Erythroblast (primary cell): ENCODE results near the gene ITPR2.

Source experiments
- DNase-seq, 2 experiments: peaks; one replicate each; lab custom pipeline; 2025; lab: John Stamatoyannopoulos, UW
- GATA1 ChIP-seq: IDR thresholded peaks from 2 replicates; pipeline ENCODE4 v1.6.1; 2011; ENCODE audit warnings: low read depth, mild to moderate bottlenecking, control low read depth, low read length, moderate library complexity
- POLR2A ChIP-seq: IDR thresholded peaks from 2 replicates; pipeline ENCODE4 v1.6.1; 2011; ENCODE audit warnings: mild to moderate bottlenecking, low read length

ITPR2 gene

DNA sequence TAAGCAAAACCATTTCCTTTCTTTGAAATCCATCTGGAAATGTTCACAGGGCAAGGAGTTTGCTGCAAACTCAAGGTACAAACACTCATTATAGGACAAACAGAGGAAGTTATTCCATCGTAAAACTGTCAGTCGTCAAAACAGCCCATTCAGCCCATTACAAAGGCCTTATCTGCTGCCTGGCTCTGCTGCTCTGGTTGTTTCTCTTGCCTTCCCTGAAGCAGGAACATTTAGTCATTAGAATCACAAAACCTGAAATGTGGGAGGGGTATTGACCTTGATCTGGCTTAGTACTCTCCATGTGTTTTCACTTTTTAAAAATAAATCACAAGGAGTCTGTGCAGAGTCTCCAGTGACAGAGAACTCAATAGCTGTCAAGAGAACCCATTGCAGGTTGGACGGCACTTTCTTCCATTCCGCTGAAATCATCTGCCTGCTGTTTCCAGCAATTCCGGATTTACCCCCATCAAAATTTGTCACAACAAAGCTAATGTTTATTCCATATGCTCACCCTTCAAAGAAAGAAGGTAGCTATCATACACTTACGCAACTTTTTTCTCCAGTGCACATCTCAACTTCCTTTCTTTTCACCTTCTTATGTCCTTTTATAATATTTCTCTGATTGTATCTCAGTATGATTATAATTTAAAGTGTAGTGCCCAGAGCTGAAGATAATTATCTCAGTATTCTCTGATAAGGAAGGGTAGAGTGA, 24.6 kb upstream of the ITPR2 start:
- DNase-seq = no peak
- no peak for TF ChIP-seq POLR2A
- no peak for TF ChIP-seq GATA1

DNA sequence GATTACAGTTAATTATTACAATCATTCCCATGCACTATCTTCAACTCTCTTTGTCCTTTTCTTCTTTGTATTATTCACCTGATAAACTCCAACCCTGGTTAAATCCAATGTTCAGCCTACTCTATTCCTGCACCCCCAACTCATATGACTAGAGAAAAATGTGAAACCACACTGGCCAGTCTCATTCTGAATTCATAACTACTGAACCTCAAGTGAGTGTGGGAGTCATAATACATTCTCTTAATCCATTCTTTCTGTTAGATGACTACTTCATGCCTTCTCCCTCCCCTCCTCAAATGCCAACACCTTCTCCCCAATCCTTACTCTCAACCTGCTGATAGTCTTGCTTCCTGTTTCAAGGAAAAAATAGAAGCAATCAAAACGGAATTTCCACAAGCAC, 22.3 kb upstream of the ITPR2 start:
- no peak for DNase-seq
- no peak for TF ChIP-seq GATA1

DNA sequence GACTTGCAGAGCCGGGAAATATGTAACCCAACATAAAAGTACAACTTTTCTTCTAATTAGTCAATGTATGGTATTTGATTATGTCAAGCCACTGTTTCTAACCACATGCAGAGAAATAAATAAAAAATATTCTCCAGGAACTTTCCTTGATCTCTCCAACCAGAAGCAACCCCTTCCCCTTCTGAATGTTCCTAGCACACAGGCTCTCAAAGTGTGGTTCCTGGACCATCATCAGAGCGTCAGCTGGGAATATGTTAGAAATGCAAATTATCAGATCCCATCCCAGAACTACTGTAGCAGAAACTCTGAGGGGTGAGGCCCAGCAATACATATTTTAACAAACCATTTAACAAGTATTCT, 21.0 kb upstream of the ITPR2 start:
- no peak for DNase-seq
- TF ChIP-seq GATA1 (no peak), POLR2A (no peak)

DNA sequence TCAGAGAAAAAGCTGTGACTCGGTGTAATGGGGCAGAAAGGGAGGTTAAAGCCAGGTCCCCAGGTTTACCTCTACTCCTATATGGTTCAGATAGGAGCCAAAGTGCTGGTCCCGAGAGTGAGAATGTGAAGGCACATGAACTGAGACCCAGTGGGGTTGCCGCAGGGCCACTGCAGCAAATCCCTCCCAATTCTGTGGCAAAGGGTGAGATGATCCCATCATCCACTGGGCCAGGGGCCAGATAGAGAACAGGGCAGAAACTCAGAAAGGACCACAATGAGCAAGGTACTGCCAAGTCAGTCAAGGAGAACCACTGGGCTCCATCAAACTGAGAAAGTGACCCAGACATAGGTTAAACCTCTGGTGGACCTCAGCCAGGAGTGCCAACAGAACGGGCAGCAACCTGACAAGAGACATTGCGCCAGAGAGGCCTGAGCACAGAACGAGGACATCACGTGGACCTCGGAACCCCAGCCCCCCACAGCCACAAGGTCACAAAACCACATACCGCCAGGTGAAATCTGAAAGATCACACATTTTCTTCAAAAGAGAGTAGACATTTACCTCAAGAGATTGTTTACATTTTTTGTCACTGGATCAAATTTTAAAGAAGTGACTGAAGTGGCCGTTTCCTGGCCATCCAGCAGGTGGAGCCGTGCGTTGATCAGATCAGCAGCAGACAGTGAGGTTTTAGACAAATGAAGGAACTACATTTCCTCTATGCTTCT, 20.5 kb upstream of the ITPR2 start:
- peak; percentile 75 to 83 for DNase-seq
- TF ChIP-seq POLR2A (no peak), GATA1 (no peak)

DNA sequence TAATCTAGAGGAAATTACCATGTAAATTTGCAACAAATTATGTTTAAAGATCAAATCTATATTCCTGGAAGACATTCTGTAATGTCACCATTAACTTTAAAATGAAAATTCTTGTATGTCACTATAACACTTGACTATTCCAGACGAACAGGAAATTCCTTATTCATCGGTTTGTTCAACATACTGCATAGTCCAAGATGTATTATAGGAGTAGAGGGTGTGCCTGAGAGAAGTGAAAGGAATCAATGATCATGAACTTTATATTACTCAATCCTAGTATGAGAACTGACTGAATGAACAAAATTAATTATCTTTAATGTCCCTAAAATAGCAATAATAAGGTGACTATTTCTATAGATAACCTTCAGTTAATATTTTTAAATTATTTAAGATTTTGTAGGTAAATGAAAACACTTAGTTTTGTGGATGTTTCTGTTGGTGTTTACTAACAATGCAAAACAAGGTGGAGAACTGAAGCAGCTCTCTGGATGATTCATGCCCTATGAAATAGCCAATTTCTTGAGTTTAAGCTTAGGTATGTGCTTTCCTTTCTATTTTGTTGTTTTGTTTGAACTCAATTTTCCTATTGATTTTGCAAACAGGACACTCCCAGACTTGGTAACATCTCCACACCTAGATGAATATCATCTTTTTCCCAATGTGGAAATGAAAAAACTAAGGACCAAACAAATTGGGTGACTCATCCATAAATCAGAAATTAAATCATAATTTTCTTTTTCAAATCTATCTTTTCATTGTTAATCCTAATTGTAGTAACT, 18.2 kb upstream of the ITPR2 start:
- TF ChIP-seq GATA1 (no peak), POLR2A (no peak)
- no peak for DNase-seq

DNA sequence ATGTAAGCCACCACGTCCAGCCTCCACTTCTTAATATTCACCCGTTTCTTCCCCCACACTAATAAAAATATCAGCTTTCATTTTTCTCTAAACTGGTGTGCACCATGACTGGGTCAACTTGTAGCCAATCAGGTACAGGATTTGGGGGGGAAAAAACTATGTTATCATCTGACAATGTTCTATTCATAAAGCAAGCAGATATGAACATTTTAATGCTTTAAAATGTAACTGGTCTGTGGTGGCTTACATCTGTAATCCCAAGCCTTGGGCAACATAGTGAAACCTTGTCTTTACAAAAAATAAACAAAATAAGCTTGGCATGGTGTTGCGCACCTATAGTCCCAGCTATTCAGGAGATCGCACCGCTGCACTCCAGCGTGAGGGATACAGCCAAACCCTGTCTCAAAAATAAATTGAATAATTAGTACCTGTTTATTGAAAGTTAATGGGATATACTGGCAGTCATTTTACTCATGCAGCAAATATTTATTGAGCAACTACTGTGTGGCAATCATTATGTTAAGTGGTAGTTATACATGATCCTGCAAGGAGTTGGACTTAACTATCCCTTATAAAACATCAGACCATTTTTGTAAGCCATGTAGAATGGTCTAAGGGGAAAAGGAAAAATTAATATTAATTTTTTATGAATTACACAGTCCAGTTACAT, 15.3 kb upstream of the ITPR2 start:
- DNase-seq = no peak
- TF ChIP-seq GATA1 (no peak), POLR2A (no peak)

DNA sequence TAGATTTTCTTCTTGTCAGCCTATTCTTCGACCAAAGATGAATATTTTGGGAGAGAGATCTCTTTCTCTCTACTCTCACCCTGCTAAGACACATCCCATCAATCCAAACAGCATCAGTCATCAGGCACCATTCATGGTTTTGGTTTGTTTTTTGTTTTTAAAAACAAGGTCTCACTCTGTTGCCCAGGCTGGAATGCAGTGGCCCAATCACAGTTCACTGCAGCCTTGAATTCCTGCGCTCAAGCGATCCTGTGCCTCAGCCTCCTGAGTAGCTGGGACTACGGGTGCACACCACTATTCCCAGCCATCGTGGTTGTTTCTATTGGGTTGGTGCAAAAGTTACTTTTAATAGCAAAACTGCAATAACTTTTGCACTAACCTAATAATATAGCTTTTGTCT, 14.4 kb upstream of the ITPR2 start:
- TF ChIP-seq GATA1 = no peak
- TF ChIP-seq POLR2A = no peak
- DNase-seq = no peak

DNA sequence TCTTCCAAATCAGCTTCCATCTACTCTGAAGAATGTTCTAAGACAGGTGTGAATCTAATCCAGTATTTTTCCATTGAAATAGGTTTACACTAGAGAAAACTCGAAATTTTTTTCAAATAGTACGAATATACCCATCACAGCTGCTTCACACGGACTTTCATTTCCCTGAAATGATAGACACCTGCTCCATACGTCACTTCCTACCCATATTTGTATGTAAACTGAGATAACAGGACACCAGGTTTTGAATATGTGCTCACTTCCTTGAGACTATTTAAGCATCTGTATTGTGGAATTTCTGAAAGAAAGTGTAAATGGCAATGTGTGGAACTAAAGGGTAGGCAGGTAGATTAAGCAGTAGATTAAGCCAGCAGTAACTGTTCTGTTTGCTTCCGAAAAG, 13.4 kb upstream of the ITPR2 start:
- DNase-seq = peak; percentile 47 to 51

DNA sequence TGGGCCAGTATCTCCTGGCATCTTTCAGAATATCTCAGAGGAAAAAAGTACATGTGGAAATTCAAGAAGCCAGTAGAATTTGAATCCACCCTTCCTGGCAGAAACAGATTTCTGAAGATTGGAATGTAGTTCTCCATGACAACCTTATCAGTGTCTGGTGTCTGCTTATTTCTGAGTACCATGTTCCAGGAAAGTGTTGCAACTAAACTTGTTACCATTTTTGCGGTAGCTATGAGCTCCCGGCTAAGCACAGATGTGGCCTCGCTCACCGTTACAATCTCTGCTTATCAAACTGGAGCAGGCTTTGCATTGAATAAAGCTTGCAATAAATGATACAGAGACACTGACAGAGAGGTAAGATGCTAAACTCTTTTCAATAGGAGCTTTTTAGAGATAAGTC, 13.0 kb upstream of the ITPR2 start:
- TF ChIP-seq GATA1 = no peak
- no peak for TF ChIP-seq POLR2A
- DNase-seq = peak; percentile 82 to 91

More for the DNA sequence above, 13.4 kb upstream of the ITPR2 start:
- TF ChIP-seq GATA1 (no peak), POLR2A (no peak)

DNA sequence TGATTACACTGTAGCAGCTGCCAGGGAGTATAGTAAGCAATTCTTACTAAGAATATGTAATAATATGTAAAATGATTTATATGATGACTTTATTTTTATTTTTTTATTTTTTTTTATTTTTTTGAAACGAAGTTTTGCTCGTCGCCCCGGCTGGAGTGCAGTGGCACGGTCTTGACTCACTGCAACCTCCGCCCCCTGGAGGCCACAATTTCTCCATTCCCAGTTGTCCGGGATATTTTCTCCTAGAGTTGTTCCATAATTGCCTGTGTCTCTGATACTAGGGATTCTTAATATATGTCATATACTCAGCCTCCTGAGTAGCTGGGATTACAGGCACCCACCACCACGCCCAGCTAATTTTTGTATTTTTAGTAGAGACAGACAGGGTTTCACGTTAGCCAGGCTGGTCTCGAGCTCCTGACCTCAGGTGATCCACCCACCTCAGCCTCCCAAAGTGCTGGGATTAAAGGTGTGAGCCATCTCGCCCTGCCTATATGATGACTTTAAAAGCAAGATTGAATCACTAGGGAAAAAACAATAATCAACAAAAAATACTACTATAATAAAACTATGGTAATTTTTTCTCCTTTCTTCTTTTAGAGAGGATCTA, 12.2 kb upstream of the ITPR2 start:
- peak; percentile 24 to 55 for DNase-seq
- TF ChIP-seq POLR2A (no peak), GATA1 (no peak)

DNA sequence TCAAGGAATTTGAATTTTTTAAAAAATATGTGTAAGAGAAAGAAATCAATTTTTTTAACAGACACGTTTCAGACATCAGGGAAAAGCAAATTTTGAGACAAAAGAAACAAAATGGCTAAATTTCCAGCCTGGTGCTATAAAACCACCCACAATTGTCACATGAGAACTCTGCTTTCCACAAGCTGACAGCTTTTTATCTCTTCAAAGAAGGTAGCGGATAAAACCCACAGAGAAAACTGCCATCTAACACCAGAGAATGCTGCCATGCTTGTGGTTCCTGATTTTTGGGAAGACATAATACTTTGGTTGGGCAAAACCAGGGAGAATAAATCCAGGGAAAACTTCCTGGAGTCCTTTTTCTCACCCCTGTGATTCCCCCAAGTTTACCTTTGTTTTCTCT, 10.3 kb upstream of the ITPR2 start:
- TF ChIP-seq POLR2A = no peak
- TF ChIP-seq GATA1 = no peak
- DNase-seq = peak; percentile 5 to 24

DNA sequence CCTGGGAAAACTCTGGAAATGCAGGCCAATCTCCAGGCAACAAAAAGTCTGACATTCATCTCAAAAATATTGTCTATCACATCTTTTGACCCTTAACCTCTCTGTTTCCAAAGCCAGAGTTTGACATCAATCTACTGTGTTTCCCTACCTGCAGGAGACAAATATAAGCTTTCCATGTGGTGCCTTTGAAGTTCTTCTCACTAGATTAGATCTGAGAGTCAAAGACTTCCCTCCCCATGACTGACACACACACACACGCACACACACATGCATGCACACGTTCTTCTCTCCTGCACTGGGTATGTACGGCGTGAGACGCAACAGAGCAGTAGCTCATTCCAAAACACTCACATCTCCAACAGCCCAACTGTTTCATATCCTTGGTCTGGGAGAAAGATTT, 8.1 kb upstream of the ITPR2 start:
- no peak for DNase-seq
- TF ChIP-seq GATA1 (no peak), POLR2A (no peak)

DNA sequence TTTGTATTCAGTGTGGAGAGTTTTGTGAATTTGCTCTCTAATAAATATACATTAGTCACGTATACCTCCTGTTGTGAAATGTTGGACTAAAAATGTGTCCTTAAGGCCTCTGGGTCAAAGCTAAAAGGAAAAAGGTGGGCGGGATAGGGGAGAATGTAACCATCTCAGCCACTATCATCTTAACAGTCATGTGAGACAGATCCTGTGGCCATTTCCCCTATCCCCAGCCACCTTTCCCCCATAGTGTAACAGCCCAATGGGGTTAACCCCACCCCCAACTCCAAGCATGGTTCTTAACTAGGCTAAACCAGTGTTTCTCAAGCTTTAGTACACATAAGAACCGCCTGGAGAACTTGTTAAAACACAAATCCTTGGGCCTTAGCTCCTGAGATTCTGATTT, 6.5 kb upstream of the ITPR2 start:
- DNase-seq = no peak
- TF ChIP-seq GATA1 (no peak), POLR2A (no peak)

DNA sequence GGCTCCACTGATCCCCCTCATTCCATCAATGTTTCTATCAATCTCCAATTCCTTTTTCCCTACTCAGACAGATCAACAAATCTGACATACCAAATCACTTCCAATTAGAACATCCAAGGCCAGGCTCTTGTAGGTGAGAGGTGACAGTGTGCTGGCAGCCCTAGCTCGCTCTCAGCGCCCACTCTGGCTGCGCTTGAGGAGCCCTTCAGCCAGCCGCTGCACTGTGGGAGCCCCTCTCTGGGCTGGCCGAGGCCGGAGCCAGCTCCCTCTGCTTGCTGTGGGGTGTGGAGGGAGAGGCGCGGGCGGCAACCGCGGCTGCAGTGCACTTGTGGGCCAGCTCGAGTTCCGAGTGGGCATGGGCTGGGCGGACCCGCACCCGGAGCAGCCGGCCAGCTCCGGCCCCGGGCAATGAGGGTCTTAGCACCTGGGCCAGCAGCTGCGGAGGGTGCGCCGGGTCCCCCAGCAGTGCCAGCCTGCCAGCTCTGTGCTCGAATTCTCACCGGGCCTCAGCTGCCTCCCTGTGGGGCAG, 6.0 kb upstream of the ITPR2 start:
- TF ChIP-seq POLR2A (no peak), GATA1 (no peak)
- DNase-seq = no peak
